HG03469 (cell line): ENCODE measurements around the gene GABRG2.
"Not testable (repeated sequence)": the region's sequence is repeated elsewhere in the genome, so short reads cannot be mapped to it uniquely, and the experiment has no call there.

ENCODE experiments used
- ATAC-seq: cut with Tn5 transposase; IDR thresholded peaks from one replicate; pipeline ENCODE4 v1.9.1; 2021; ENCODE audit warnings: mild to moderate bottlenecking, moderate library complexity, moderate number of reproducible peaks; ENCODE audit not compliant: unreplicated experiment

GABRG2 gene

DNA sequence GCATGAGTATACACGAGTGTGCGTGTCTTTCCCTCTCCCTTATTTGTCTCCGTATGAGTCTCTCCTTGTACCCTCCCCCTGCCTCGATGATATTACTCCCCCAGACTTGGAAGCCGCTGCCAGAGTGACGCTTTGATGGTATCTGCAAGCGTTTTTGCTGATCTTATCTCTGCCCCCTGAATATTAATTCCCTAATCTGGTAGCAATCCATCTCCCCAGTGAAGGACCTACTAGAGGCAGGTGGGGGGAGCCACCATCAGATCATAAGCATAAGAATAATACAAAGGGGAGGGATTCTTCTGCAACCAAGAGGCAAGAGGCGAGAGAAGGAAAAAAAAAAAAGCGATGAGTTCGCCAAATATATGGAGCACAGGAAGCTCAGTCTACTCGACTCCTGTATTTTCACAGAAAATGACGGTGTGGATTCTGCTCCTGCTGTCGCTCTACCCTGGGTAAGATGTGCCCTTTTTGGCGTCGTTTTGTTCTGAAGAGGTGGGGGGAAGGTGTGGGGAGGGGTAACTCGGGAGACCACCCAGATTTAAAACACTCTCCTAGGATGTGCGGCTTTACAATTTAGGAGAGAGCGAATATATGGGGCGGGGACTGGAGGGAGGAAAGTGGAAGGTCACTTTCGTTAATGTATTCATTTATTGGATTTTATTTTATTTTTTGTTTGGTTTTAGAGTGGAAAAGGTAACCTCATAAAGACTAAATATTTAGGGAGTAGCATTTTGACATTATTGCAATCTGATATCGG, at the start of gene GABRG2:
Gene GABRG2, plus strand, starts transcription at position 119 of the 757 bp plus-strand sequence. Its CDS starts 227 bp downstream, at position 346.
- ATAC-seq, result no peak

DNA sequence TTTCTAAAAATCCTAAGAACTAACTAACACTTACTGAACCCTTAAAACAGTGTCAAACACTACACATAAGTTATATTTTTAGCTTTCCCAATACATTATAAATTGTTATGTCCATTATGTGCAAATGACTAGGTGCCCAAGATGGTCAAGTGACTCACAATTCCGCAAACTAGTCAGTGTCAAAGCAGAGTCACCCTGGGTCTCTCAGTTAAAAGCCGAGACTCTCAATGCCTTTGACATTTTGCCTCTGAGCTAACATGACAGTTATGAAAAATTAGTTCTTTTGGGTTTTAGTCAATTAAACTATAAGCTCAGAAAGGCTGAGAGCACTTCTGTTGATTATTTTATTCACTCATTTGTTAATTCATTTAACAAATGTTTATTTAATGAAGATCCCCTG, 42.3 kb upstream of the GABRG2 start:
- ATAC-seq, result no peak

DNA sequence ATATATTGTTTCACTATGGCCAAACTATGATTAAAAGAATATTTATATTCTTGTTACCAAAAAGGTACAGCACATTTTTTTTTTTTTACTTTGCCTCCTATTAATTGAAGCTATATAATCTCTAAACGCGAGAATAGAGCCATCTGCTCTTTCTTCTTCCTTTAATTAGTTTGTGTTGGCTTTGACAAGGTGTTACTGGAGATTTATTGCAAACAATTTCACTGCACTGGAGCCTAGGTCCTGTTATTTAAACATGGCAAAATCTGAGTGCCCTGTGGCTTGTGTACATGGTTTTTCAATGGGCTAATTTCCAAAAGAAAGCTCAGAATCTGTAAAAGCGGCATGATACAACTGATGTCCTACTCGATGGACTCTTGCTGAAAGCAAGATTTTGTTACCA, 40.8 kb upstream of the GABRG2 start:
- ATAC-seq, result no peak

DNA sequence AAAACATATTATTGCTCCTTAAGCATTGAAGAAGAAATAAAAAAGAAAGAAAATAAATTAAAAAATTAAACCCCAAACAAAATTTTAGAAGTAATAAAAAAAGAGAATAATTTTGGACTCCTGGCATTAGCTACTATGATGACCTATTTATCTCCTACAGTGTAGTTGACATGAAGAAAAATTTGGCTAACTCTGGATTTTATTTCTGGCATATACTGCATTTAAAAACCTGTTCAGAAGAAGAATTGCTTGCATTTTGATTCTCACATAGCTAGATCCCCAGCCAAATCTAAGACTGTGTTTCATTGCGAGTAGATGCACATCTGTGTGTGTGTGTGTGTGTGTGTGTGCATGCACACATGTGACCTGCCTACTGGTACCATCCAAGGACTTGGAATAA, 30.1 kb upstream of the GABRG2 start:
- ATAC-seq, result no peak

DNA sequence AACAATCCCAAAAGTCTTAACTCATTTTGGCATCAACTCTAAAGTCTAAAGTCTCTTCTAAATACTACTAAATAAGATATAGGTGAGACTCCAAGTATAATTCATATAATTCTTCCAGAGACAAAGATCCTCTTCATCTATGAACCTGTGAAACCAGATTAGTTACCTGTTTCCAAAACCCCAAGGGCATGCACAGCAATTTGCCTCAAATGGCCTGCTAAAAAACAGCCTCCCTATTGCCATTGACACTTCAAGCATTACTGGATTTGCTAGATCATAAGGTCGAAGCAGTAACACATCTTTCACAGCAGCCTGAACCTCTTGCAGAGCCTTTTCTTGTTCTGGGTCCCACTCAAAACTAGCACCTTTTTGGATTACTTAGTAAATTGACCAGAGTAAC, 20.3 kb upstream of the GABRG2 start:
- ATAC-seq, result no peak

DNA sequence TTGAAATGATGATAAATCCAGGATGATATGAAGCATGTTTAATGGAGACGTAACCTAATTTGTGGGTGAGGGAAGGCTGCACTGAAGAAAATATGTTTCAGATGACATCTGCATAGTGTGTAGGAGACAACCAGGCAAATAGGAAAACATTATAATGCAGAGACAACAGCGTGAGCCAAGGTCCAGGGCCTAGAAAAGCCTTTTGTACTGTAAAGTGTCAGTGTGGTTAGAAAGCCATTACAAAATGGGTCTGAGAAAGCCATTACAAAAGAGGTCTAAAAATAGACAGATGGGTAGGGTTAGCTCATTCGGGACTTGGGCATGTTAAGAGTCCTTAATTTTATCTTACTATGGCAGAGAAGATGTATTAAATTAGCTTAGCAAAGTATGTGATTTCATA, 14.9 kb upstream of the GABRG2 start:
- ATAC-seq, result no peak

DNA sequence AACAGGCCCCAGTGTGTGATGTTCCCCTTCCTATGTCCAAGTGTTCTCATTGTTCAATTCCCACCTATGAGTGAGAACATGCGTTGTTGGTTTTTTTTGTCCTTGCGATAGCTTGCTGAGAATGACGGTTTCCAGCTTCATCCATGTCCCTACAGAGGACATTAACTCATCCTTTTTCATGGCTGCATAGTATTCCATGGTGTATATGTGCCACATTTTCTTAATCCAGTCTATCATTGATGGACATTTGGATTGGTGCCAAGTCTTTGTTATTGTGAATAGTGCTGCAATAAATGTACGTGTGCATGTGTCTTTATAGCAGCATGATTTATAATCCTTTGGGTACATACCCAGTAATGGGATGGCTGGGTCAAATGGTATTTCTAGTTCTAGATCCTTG, 12.5 kb upstream of the GABRG2 start:
- not testable (repeated sequence) for ATAC-seq

DNA sequence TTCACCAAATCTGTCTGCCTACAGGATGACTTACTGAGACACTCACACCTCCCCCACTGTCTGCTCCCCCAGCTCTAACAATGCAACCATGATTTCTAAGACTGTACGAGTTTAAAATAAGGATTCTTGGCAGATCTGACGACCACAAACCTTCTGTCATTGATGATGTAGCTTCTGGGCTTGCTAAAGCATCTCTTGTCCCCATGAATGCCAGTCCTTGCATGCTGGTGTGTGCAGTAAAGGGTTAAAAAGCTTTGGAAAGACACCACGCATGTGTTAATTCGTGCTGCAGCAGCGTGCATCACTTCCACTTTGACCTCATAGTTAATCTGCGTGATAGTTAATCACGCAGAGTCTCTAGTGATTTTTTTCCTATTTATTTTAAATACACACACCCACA, 411 bp upstream of the GABRG2 start:
- ATAC-seq, result no peak

DNA sequence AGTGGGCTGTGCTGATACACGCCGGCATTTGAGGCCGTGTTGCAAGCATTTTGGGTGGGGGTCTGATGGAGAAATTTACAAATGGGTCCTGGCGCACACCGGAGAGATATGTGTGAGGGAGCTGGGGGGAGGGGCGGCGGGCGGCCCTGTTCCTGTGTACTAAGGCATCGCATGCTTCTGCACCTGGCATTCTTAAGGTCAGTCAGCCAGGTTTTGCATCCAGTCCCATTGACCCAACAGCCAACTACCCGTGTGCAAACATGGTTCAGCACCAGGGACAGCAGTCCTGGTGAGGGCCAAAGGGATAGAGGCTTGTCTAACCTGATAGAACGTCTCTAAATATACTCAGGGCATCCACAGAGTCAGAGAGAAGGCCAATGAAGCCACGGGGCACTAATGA, 839 bp downstream of the GABRG2 start:
- ATAC-seq, result no peak

DNA sequence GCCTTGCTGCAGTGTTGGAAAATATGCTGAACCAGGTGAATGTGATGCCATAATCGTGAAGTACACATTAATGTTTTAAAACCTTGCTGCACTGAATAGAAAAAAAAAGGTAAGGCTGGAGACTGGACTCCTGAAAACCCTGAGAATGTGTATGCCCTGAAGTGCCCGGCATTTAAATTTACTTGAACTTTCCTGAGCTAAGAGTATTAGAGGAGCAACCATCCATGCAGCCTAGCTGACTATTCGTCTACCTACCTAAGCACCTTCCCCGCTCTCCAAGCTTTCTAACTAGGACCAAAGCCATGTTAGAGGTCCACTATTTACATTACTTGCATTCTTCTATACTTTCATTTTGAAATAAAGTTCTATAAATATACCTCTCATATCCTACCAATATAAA, 1.4 kb downstream of the GABRG2 start:
- no peak for ATAC-seq

DNA sequence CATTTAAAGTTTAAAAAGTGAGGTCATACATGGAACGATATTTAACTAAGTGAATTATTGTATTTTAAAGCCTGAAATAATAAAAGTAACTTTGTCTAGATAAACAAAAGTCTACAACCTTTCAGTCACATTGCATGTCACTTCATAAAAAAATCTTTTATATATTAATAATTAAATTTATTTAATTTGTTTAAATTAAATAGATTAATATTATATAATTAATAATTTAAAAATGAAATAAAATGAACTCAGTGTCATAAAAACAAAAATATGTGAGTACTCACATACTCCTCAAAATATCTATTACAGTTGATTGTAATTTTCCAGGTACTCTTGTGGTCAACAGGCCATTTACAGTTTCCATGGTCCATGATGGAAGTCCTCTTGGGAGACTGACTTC, 11.2 kb downstream of the GABRG2 start:
- no peak for ATAC-seq

DNA sequence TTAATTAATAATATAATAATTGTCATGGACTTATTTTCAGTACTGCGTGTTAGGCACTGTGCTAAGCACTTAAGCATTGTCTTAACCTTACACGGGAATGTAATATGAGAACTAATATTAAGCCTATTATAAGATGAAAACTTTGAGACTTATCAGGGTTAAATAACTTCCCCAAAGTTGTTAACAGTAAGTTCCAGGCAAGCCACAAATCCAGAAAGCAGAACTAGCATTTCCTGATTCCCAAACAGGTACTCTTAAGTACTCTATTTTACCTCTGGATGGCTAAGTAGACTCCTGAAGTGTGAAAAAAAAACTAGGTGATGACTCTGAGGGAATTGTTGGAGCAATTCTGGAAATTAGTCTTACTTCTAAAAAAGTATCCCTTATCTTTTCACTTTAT, 23.8 kb downstream of the GABRG2 start:
- ATAC-seq, result no peak

DNA sequence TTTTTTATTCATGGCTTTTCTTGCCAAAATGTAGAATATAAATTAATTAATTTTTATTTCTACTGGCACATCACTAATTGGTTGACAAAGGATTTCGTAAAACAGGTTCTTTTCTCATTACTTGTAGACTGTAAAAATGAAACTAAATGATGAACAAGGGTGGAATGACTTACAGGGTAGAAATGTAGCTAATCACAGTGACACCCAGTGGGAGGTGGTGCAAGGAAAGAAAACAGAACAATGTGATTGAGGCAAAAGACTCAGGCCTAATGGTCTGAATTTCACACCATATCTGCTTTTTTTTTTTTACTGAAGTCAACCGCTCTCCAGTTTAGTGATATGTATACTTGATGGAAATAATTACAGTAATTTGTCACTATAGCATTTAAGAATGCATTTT, 28.9 kb downstream of the GABRG2 start:
- no peak for ATAC-seq

DNA sequence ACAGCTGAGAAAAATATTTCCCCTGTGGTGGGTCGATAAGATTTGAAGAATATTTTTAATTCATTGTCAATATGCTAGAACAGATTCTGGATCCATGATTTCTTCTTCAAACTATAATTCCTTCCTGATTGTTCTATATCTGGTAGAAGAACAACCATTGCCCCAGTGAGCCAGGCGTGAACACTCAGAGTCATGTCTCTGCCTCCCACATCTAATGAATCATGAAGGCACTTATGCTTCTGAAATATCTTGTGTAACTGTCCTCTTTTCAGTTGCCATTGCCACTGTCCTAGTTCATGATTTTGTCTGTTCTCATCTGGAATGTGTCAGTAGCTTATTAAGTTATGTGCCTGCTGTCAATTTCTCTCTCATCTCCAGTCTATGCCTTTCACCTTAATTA, 40.0 kb downstream of the GABRG2 start:
- ATAC-seq, result no peak

DNA sequence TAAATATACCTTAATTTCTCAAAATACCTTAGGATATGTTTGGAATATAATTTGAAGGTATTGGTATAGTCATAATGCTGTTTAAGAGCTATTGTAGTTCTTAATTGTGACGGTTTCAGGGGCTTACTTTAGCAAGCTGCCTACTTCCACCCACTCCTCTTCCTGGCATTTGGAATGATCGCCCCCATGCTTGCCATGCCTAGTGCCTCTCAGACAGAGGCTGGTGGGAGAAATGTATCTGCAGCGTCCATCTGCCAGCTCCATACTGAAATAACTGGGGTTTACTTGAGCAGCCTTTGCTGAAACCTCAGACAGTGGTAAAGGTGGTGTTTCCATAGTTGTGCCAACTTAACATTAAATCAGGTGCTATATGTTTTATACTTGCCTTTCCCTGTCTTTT, 52.2 kb downstream of the GABRG2 start:
- no peak for ATAC-seq

DNA sequence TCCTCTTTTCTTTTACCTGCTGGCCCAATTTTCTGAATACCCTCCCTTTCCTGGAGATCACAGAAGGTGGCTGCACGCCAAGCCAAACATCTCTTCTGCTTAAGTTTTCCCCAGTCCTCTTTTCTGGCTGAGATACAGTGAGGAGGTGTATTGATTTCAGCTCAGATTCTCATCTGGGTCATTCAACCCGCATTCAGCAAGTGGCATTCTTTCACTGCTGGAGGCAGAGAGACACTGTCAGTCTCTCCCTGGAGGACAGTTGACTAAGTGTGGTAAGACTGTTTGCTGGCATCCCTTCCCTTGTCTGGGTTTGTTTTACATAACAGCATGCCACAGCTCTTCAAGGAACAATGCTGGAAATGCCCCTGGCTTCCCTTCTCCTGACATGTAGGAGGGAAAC, 60.5 kb downstream of the GABRG2 start:
- no peak for ATAC-seq

DNA sequence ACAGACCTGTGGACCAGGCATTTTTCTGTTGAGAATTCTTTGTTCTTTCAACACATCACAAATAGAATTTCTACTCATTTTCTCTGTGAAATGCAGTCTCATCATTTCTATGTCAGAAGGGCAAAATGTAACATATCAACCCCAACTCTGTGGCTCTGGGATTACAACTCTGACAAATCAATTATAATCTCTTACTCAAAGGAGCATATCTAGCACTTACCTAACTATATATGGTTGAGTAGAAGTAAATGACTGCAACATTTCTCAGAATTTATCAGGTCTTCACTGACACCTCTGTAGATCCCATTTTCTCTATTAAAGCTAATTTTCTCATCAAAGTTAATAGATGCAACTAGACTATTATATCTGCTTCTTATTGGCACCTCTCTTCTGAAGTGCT, 64.8 kb downstream of the GABRG2 start:
- no peak for ATAC-seq

DNA sequence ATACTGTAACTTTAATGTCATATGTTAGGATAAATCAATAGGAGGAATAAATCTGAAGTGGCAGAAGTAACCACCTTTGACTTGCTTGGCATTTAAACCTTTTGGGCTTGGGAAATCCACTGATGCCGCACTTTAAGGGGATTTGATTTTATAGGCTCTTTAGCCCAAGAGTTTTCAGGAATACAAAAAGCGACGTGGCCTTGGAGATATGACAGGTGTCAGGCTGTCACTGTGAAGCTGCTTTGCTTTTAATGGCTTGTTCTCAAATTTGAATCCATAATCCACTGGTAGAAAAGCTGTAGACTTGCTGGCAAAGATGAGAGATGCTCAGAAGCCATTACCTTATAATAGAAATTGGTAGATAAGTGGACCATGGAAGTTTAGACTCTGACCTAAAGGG, 71.6 kb downstream of the GABRG2 start:
- no peak for ATAC-seq

DNA sequence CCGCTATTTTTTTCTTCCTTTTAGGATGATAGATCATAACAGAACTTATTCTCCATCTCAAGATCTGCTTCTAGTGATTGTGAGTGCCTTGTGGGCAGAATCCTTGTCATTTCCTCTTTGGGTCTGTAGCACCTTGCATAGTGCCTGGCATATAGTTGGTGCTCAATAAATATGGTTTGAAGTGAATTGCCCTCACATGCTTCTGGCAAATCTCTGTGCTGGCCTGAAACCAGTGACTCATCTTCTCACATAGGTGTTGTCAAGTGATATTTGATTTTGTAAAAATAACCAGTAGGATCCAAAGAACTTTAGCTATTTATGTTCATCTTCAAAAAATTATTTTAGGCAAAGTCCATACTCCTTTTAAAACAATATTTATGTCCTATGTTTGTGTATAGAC, 86.7 kb downstream of the GABRG2 start:
- ATAC-seq, result no peak

DNA sequence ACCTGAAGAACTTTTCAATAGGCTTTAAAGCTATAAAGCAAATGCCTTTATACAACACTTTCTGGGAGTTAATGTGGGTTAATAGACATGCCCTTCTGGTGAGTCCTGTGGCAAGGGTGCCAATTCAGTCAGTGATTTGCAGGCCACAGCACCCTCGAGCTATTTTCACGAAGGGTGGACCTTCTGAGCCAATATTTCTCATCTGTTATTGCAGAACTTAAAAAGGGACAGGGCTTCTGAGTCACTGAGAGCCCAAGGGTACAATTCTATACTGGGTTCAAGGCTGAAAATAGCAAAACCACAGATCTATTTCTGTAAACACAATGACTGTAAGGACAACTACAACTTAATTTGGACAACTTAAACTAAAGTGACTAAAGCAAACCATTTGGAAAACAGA, 92.8 kb downstream of the GABRG2 start:
- ATAC-seq, result no peak

DNA sequence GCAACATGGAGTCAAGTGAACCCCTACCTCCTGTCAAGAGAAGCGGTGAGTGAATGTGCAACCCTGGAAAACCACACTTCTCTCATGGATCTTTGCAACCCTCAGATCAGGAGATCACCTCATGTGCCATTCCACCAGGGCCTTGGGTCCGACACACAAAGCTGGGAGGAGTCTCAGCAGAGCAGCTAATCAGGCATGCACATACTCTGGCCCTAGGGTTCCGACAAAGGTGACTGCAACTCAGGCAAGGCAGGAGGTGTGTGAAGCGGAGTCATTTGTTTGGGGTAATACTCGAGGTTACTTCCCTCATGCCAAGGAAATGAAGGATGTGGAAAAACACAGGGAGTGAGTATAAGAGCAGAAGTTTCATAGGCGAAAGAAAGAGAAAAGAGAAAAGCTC, 96.1 kb downstream of the GABRG2 start:
- no peak for ATAC-seq

DNA sequence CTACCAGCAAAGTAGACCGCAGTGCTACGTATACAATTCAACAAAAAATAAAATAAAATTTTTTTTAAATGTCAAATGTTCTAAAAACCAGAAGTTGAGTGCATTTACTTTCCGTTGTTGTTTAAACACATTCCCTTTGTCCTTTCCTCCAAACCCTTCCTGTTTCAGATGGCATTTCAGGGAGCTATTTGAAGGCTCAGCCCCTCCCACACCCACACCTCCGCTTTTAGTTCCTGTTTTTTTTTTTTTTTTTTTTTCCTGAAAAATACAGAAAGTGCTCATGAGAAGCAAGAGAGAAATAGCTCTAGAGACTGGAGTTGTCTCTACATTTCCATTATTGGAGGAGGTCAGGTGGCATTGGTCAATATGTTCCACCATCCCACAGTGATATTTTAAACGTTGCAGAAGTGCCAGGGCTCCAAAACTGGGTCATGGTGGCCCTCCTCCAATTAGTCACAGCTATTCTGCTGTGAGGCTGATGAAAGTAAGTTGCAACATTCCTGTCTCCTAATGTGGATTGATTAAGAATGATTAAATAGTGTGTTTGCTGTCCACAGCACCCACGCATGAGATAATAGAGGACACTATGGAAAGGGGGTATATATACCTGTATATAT, 106.9 kb downstream of the GABRG2 start:
- no peak for ATAC-seq

DNA sequence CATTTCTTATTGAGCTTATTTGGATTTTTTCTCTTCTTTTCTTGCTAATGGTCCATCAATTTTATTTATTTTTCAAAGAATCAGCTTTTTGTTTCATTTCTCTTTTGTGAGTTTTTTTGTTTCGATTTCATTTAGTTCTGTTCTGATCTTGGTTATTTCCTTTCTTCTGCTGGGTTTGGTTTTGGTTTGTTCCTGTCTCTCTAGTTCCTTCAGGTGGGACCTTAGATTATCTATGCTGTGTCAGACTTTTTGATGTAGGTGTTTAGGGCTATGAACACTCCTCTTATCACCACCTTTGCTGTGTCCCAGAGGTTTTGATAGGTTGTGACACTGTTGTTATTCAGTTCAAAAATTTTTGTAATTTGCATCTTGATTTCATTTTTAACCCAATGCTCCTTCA, 119.8 kb downstream of the GABRG2 start:
- ATAC-seq, result no peak
